Fibroblast of peridontal ligament (primary cell): ENCODE results near the gene P3H4.
A peak's percentile ranks its signal among the peaks of the same experiment; 100 is the strongest.

Experiments used
- DNase-seq: peaks from one replicate; pipeline ENCODE4 v3.0.0-alpha.2; 2010; ENCODE audit errors: extremely low read depth

The P3H4 gene

DNA sequence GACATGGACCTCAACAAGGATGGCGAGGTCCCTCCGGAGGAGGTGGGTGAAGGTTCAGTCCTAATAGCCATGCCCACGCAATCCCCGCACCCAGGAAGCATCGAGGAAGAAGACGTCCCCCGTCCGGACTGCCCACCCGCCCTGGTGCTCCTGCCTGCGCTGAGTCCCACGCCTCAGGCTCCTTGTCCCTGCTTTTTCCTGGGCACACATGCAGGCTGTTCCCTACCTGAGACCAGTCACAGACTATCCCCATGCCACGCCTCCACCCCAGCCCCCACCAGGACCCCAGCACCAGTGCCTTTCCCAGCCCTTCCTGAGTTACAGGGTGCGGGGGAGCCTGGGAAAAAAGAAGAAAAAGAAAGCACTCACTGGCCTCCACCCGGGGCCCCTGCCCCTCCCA lies 10.0 kb upstream of the P3H4 start:
- DNase-seq, result no peak

DNA sequence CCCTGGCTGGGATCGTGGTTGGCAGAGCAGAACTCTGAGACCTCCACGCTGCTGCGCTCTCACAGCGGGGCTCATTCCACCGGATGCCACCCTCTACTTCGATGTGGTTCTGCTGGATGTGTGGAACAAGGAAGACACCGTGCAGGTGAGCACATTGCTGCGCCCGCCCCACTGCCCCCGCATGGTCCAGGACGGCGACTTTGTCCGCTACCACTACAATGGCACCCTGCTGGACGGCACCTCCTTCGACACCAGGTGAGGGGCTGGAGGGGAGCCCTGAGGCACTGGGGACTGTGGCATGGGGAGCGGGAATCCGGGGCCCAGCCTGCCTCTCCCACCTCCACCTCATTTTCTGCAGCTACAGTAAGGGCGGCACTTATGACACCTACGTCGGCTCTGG lies 6.3 kb upstream of the P3H4 start:
- no peak for DNase-seq

DNA sequence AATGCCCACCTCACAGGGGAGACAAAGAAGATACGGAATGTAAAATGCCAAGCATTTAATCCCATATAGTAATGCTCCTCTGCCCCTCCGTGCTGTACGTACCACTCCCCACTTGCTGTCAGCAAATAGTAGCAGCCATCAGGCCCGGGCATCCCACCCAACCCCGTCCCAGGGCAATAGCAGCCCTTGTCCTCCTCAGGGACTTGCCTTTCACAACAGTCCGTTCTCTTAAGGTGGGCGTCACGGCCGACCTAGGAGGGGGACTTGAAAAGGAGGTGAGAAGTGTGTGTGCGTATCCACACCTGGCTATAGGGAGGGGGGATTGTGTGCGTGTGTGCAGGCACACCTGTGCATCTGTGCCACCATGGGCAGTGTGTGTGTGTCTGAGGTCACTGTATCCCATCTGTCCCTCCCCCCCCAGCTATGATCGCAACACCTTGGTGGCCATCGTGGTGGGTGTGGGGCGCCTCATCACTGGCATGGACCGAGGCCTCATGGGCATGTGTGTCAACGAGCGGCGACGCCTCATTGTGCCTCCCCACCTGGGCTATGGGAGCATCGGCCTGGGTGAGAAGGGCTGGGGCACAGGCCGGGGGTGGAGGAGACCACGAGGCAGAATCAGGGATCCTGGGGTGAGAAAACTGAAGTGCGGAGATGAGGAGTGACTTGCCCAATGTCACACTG lies 5.0 kb upstream of the P3H4 start:
- DNase-seq, result no peak

DNA sequence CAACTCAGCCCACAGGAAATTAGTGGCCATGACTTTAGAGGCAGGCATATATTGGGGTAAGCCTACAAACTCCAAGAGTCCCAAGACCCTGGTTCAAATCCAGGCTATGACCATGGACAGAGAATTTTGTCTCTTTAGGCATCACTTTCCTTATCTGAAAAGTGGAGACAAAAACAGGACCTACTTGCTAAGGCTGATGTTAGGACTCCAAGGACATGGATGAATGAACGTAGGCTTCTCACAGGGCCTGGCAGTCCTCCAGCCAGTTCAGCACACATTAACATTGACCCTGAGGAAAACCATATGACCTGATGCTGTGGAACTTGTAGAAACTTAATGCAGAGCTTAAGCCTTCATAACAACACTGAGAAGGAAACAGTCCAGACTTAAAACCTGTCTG lies 2.4 kb upstream of the P3H4 start:
- peak; percentile 55 for DNase-seq

DNA sequence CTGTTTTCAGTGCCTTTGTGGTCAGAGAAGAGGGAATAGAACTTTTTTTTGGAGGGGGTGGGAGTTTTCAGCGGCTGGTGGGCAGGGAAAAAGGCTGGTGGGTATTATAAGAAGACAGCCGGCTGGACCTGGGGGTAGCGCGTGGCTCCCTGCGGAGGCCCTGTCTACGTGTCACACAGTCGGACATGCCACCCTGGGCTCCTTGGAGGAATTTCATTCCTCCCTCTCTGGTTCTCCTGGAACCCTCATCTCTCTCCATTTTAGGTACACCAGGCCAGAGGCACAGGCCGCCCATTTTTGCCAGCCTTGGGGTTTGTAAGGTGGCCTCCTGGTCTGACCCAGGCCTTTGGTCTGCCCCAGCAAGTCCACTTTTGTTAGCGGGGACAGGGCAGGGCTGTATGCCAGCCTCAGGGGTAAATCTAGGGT lies 2.0 kb upstream of the P3H4 start:
- no peak for DNase-seq

DNA sequence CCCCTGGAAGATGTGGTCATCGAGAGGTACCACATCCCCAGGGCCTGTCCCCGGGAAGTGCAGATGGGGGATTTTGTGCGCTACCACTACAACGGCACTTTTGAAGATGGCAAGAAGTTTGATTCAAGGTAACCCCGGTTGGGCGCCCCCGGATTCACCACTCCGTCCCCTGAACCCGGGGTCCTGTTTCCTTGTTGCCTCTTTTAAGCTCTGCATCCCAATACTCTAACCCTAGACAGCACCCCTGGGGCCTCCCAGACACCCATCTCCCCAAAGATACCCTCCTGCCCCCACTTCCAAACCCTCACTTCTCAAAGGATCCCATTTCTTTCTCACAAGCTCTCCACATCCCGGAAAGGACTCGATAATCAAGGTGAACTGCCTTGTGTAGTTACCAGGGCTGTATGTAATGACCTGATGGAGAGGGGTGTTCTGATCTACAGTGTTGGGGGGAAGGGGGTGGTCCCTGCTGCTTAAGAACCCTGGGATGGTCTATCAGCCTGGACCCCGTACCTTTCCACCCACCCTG lies 1.5 kb upstream of the P3H4 start:
- no peak for DNase-seq

DNA sequence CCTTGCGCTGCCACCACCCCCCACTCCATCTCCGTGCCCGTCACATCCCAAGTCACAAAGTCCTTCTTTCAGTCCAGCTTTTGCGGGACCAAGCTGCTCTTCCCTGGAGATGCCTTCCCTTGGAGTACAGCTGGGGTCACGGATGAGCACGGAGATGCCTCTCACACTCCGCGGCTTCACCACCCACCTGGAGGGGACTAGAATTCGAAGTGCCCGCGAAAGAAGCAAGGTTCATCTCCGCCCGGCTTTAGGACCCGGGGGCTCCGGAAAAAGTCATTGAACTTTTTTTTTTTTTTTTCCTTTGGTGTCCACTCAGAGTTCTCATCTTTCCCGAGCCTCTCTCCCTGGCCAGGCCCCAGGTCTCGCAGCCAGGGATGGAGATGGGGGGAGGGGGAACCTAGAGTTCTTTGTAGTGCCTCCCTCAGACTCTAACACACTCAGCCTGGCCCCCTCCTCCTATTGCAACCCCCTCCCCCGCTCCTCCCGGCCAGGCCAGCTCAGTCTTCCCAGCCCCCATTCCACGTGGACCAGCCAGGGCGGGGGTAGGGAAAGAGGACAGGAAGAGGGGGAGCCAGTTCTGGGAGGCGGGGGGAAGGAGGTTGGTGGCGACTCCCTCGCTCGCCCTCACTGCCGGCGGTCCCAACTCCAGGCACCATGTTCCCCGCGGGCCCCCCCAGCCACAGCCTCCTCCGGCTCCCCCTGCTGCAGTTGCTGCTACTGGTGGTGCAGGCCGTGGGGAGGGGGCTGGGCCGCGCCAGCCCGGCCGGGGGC lies 817 bp upstream of the P3H4 start, which contains the start of gene FKBP10:
Gene FKBP10, plus strand, starts transcription at position 624 of the 771 bp plus-strand sequence. Its CDS starts 31 bp downstream, at position 655.
- DNase-seq, result peak; percentile 86

DNA sequence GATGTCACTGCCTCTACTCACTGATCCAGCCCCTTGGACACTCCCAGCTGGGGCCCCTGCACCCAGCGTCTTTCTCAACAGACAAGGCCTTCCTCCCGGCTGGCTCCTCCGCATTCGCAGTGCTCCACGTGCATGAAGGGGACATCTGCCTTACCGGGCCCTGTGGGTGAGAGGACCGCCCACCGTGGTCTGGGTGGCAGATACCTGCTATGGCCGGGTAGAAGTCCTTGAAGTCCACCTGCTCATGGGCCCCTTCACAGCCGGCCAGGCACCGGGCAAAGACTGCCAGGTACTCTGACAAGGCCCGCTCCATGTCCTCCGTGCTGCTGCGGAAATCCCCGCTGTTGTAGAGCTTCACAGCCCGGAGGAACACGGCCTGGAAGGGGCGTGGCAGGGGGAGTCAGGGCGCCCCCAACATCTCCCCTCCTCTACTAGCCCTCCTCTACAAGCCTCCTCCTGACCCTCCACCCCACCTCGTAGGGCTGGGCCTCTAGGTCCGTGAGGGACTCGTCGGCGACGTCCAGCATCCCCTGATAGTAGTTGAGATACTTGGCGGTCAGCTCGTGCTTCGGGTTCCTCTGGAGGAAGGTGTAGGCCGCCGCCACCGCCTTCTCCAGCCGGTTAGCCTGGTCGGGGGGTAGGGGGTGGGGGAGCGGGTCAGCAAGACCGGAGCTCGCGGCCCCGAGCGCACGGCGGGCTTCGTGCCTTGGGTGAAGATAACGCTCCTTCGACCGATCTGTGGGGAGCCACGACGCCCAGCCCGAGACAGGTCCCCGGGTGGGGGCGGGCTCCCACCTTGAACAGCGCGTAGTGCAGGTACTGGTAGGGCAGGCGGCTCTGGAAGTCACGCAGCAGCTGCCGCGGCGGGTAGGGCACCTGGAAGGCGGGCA lies 845 bp downstream of the P3H4 start:
- no peak for DNase-seq

DNA sequence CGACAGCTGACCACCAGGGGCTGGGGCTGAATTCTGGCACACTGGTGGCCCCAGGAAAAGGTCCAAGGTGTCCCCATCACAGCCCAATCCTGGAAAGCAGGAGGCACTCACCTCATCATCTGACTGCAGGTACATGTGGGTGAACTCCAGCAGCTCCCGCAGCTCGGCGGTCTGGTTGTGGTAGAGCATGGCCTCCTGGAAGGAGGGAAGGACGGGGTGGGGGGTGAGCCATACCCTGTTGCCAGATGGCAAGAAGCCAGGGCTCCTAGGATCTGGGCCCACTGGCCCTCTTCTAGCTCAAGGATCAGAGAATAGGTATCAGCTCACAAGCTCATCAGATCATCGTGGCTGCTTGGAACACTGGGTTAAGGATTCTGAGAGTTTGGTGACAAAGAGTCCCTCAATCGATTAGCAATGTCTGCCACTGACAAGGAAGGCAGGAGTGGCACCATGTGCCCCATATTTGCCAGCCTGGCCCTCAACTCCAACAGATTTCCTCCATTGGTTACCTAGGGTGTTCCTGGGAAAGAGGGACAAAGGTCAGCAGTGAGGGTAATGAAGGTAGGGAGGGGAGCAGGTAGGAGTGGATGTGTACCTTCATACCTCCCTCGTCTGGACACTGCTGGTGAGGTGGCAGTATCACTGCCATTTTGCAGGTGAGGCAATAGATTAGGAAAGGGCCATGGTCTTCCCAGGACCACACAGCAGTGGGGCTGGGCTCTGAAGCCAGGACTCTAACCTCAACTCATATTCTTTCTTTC lies 4.9 kb downstream of the P3H4 start:
- DNase-seq, result no peak

DNA sequence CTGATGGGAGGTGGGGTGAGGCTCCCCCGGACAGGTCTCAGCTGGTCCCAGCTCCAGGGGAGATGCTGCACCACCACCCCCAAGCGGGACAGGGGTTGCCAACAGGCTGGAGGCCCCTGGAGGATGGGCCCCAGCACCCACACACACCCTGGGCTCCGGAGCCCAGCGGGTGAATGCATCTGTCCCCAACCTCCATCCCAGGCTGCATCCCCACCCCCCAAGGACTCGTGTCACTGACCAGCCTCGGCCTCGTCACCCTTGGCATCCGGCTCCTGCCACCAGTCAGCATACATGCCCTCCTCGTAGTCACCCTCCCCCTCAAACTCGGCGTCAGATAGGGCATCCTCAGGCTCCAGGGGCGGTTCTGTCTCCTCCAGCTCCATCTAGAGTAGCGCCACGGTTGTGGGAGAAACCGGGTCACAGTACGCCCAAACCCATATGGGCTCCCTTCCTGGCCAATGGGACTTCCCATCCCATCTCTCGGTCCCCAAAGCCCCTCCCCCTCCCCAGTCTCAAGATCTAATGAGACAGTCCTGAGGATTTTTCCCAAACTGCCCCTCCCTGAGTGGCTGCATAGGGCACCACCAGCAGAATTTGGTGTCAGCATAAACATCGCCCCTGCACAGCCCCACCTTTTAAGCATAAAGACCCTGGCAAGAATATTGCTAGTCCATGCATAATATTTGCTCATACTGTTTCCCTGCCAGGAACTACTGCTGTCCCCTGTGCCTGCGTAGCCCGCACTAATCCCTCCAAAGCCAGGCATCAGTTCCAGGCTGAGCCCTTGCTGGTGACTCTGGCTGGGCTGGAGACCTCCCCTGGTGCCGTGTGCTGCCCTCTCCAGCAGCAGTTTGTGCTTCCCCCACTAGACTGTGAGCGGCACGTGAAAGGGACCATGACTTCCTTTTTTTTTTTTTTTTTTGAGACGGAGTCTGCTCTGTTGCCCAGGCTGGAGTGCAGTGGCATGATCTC lies 8.4 kb downstream of the P3H4 start:
- no peak for DNase-seq

DNA sequence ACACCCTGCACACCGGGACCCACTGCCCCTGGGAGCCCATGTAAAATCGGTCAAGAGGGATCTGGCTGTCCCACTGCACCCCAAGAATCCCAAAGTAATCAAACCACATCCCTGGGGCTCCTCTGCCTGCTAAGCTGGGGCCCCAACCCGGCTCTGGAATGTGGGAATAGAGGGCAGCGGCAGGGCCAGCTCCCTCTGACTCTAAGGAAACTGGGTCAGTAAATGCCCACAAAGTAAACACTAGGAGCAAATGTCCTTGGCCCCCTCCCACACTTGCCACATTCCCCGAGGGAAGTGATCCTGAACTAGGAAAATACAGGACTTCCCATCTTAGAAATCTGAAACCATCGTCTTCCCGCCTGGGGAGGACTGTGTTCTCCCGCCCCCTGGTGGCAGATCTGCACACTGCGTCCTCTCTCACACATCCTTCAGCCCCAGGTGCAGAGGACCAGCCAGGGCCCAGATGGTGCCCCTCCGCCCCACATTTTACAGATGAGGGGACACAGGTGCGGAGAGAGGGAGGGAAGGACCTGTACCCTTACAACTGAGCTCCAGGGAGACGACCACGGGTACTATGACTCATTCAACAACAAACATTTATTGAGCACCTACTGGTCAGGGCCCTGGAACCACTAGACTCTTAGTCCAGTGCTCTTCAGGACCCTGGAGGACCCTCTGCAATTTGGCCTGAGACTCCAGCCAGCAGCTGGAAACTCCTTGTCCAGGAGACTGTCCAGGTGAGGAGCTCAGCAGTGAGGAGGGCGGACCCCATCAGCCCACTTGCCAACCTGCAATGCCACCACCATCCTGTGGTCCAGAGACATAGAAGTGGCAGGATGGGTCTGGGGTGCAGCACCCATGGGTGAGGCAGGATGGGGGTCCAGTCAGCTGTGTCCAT lies 10.1 kb downstream of the P3H4 start:
- peak; percentile 77 for DNase-seq

DNA sequence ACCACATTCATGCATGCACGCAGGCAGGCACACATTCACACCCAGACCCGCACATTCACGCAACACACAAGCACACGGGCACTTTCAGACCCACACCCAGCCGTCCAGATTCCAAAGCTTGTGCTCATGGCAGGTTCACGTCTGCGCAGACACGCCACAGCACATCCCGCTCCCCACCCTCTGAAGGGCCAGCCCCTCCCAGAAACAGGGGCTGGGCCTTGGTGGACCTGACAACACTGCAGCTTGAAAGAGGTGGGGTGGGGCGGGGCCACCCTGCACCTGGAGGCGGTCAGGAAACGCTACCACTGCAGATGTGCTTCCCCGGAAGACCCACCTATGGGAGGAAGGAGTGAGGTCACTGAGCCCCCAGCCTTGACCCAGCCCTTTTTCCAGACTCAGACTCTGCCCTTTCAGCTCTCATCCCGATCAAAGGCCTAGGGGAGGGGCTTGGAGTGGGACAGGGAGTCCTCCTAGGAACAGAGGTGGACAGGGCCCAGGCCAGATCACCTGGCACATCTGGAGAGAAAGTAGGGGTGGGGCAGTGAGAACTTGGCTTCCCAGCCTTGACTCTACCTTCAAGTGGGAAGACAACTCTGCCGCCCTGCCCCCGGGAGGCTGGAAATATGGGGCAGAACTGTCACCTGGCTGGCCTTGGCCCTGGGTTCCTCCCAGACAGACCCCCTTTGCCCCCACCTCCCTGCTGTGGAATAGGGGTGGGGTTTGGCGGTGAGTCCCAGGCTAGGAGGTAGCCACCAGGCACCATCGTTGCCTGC lies 11.0 kb downstream of the P3H4 start:
- no peak for DNase-seq

DNA sequence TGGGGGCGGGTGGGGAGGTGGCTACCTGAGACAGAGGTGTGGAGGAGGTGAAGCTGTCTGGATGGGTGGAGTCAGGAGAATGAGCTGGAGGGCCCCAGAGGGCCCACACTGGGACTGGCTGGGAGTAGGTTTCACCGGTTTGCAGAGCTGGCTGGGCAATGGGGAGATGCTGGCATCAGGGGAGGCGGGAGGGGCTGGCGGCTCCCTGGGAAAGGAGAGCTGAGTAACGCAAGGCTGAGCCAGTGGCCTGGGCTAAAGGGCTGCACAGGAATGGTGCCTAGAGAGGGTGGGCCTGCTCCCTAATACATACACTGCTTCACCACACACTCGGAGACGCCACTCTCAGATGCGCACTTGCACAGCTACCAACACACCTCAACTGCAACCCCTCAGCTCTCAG lies 12.4 kb downstream of the P3H4 start:
- DNase-seq, result no peak

DNA sequence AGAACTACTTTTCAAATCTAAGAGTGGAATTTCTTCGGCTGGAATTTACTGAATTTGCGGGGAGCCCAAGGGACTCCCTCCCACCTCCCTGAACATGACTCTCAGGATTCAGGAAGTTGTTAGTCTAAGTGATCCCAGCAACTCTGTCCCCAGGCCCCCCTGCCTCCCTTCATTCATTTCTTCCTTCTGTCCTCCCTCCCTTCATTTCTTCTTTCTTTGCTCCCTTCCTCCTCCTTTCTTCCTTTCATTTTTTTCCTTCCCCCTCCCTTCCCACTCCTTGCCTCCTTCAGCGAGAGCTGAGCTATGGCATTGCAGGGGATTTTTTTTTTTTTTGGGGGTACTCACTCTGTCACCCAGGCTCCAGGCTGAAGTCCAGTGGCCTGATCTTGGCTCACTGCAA lies 14.4 kb downstream of the P3H4 start:
- no peak for DNase-seq

DNA sequence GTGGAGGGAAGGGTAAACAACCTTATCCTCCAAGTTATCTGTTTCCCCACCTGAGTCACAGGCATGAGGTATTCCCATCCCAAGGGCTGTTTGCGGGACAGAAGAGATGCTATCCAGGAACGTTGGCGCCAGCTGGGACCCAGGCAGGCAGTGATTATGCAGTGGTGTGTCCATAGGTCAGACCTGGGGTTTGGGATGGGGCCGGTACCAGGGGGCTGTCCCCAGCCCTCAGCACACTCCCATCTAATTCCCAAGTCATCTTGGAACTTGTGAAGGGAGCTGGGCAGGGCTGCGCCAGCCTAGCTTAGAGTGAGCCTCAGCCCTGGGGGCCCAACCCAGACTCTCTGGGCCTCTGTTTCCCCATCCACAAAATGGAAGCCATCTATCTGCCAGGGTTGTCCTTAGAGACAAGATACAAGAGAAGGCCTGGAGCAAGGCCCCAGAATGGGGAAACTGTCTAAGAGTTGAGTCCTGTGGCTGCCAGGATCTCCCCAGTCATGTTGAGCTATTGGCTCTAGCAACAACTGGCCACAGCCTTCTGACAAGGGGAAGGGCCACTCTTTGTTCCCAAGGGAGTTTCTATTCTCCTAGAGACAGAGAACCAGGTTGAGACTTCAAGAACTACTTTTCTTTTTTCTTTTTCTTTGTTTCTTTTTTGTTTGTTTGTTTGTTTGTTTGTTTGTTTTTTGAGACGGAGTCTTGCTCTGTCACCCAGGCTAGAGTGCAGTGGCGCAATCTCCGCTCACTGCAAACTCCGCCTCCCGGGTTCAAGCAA lies 15.4 kb downstream of the P3H4 start:
- no peak for DNase-seq

DNA sequence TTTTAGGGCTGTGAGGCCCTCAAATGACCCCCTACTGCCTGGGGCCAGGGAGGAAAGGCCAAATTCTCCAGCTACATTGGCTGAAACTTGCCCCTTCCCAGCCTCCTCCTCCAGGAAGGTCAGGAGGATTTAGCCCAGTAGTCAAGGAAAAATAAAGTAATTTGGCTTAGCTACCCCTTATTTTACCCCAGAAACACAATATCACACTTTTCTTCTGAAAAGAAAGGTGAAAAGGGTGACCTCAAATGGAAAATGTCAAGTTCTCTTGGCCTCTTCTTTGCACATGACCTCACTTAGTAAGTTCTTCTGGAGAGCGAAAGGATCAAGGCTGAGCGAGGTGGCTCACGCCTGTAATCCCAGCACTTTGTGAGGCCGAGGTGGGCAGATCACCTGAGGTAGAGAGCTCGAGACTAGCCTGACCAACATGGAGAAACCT lies 17.2 kb downstream of the P3H4 start:
- no peak for DNase-seq

DNA sequence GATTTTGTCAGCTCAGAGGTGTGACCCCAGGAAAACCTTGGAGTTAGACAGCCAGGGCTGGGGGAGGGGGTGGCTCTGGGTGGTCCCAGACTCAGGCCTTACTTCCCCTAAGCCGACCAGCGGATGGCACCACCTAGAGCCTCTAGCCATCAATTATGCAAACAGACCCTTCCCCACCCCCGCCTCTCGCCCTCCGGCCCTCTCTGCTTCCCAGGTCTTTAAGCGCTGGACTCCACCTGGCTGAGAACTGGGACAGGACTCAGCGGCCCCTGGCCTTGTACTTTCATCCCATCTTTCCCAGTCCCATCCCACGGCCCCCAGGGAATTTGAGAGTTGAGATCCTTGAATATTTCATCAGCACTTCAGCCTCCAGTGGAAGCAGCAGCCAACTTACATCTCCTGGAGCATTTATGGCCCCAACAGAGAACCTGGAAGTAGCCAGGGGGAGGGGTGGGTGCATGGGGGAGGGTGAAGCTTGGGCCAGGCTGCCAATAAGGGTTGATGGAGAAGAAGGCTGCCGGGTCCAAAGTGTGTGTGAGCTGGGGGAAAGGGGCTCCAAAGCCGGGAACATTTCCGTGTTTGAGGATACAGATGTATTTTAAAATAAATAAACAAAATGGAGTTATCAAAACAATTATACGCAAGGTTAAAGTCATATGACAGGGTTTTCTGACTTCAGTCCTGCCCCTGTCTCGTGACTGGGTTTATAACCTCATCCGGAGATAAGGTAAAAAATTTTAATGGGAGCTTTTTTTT lies 17.8 kb downstream of the P3H4 start:
- no peak for DNase-seq
